HS-5 (cell line): ENCODE results near the gene IL4R.

Experiments used
- DNase-seq: peaks from one replicate; pipeline ENCODE4 v3.0.0-alpha.2; 2012; ENCODE audit warnings: low read depth

The IL4R gene

DNA sequence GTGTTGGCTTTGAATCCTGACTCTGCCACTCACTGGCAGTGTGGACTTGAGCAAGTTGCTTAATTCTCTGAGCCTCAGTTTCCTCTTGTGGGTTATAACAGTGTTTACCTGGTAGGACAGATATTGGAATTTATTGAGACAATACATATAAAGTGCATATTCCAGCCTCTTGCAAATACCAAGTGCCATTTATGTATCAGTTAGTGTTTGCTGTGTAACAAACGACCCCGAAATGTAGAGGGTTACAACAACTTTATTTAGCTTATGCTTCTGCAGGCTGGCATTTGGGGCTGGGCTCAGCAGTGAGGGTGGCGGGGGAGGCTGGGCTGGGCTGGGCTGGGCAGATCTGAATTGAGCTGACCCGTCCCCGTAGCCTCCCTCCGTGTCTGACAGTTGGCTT lies 45.8 kb downstream of the IL4R start:
- no peak for DNase-seq

GRCh38 chr16:27361987-27362386 lies 48.2 kb downstream of the IL4R start:
- no peak for DNase-seq

GRCh38 chr16:27362570-27363245 lies 48.9 kb downstream of the IL4R start:
- DNase-seq = no peak

GRCh38 chr16:27363246-27363632 lies 49.5 kb downstream of the IL4R start:
- no peak for DNase-seq

- DNase-seq = no peak
Measured at GRCh38 chr16:27363797-27364196, 50.0 kb downstream of the IL4R start.

DNA sequence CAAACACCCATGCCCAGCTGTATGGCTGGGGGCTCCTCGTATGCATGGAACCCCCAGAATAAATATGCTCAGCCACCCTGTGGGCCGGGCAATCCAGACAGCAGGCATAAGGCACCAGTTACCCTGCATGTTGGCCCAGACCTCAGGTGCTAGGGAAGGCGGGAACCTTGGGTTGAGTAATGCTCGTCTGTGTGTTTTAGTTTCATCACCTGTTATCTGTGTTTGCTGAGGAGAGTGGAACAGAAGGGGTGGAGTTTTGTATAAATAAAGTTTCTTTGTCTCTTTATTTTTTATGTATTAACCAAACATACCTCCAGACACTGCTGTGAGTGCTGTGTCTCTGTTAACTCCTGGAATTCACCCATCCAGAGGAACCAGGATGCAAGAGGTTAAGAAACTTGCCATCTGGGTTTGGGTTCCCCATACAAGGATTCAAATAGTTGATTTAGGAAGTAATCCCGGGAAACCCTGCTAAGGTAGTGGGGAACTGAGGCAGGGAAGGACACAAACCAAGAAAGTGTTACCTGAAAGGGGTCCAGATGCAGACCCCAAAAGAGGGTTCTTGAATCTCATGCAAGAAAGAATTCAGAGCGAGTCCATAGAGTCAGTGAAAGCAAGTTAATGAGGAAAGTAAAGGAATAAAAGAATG lies 50.8 kb downstream of the IL4R start:
- no peak for DNase-seq

DNA sequence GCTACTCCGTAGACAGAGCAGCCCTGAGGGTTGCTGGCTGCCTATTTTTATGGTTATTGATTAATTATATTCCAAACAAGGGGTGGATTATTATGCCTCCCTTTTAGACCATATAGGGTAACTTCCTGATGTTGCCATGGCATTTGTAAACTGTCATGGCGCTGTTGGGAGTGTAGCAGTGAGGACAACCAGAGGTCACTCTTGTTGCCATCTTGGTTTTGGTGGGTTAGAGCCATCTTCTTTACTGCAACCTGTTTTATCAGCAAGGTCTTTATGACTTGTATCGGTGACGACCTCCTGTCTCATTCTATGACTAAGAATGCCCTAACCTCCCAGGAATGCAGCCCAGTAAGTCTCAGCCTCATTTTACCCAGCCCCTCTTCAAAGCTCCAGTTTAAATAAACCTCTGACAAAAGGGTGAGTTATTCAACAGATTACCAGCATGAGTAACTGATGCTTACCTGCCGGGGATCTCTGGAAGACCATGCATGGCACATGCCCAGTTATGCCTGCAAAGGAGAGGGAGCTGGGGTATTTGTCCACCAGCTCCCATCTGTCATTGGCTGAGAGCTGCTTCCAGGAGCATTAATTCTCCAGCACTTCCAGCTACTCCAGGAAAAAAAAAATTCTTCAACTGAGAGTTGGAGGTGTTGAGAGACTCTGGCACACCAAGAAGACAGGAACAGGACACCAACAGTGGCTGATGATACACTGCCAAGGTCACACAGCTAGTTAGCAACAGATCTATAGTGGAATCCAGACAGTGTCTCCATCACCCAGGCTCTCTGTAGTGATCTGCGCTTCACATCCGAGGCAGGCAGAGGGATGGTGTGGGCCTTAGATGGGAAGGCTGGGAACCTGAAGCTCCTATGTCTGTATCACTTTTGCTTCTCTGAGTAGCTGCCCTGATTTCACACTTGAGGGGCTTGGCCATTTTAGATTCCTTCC lies 51.6 kb downstream of the IL4R start:
- DNase-seq = peak; percentile 49

GRCh38 chr16:27366687-27367460 lies 53.1 kb downstream of the IL4R start:
- no peak for DNase-seq

DNA sequence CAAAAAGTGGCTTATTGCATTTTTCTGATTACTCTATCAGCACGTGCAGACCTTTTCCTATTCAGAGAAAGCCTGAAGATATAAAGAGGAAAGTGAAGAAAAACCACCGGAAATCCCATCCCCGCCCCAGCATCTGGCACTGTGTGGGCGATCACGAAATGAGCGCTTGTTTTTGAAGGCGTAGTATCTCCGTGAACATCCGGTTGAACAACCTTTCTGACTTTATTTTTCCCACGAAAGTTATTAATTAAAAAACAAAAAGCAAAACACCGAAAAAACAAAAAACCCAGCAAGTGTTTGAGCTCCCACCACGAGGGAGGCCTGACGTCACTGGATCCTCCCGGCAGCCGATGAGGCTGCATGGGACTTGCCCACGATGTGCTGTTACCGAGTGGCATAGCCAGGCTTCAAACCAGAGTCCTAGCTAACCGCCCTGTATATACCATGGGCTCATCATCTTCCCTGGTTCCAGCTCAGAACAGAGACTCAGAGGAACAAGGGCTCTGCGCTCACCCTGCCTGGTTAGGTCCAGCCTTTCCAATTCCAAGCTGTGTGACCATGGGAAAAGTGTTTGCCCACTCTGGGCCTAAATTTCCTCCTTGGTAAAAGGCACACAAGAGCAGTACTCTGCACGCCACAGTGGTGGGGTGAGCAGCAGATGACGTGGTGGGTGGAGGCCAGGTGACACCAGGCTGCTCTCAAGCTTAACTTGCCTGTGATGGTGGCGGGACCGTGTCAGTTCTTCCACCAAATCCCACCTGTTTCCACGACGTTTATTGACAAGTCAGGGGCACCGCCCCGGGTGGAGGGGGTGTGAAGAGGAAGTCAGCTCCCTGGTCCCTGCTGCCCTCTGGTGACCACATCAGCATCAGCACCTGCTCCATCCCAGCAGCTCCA lies 53.9 kb downstream of the IL4R start:
- no peak for DNase-seq

GRCh38 chr16:27368358-27368722 lies 54.6 kb downstream of the IL4R start:
- no peak for DNase-seq

GRCh38 chr16:27369806-27370205 lies 56.0 kb downstream of the IL4R start:
- DNase-seq = no peak

GRCh38 chr16:27370318-27370717 lies 56.5 kb downstream of the IL4R start:
- no peak for DNase-seq

- DNase-seq = no peak
Measured at GRCh38 chr16:27373312-27373711, 59.5 kb downstream of the IL4R start.

DNA sequence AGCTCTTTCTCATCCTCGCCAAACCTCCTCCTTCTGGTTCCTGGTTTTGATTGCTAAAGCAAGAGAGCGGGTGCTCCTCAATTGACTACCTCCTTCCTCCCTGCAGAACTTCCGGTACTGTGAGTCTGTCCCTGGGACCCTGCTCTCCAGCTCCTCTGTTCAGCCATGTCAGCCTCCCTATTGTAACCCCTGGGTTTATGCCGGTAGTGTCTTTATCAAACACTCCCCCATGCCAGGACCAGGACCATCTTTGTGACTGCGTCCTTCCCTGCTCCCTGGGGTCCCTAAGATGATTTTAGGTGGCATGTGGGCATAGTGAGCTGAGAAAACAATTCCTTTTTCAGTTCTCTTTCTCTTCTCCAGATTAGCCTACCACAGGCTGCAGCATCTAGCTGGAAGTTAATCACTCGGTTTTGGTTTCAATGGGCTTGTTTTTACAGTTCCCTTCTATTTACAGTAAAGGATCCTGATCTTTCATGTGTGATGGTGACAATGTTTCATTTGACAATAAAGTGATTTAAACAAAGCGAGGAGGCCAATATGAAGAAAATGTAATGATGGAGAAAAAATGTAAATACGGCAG lies 60.5 kb downstream of the IL4R start:
- DNase-seq = no peak

- no peak for DNase-seq
Measured at GRCh38 chr16:27374804-27375425, 61.1 kb downstream of the IL4R start.

- no peak for DNase-seq
Measured at GRCh38 chr16:27377666-27378485, 64.1 kb downstream of the IL4R start.

DNA sequence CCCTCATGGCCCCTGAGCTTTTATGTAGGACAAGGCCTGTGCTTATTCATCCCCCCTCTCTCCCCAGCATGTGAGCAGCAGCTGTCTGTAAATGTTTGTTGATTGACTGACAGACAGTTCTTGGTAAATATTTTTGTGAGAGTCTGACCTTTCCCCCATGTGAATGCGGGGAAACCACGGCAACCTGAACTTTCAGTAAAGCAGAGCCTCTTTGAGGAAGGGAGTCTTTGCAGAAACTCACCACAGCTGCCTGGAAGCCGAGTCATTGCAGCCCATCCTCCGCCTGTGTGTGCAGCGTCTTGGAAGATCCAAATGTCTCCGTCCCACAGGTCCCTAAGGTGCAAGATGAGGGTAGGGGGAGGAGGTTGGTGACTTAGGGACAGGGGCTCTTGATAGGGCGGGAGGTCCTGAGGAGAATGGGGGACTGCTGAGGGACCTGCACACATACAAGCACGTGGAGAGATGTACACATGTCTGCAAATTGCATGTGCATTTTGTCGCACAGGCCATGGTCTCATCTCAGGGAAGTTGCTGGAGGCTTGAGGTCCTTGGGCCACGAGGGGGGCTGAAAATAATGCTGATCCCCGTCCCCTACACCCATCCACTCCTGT lies 65.2 kb downstream of the IL4R start:
- DNase-seq = no peak

DNA sequence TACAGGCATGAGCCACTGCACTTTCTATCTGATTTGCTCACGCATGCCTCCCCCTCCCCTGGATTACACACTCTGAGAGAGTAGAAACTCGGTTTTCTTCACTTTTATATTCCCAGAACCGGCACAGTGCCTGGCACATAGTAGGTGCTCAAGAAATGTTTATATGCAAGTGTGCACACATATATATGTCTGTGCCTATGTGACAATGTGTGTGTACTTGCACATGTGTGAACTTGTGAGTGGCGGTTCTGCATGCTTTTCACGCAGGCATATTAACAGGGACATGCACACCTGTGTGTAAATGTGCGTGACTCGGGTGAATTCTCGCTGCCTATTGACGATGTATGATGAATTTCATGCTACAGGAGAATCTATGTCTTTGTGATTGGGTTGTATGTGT lies 66.1 kb downstream of the IL4R start:
- DNase-seq = no peak

DNA sequence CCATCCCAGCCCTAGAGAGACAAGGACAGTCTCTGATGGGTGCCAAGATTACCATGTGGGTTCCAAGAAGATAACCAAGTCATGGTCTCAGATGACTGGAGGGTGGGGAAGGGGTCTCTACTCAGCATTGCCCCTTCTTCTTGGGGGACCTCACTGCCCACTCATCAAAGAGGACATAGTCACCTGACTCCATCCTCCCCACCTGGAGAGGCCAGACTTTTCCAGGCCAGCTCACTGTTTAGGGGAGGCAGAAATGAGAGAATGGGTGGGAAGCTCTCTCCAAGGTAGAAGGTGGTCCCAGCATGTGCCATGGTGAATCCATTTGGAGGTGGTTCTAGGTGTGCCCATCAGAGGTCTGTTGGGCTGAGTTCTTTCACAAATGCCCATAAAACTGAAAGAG lies 67.5 kb downstream of the IL4R start:
- DNase-seq = no peak
